Activated CD4-positive, alpha-beta T cell treated with anti-CD3 and anti-CD28 coated beads, Interleukin-2, amount 50 U/mL, for 16 hours (primary cell): ENCODE results near the gene ZBTB47.

Experiments
- DNase-seq: peaks from one replicate; pipeline ENCODE4 v3.0.0-alpha.2; 2020

ZBTB47 gene

DNA sequence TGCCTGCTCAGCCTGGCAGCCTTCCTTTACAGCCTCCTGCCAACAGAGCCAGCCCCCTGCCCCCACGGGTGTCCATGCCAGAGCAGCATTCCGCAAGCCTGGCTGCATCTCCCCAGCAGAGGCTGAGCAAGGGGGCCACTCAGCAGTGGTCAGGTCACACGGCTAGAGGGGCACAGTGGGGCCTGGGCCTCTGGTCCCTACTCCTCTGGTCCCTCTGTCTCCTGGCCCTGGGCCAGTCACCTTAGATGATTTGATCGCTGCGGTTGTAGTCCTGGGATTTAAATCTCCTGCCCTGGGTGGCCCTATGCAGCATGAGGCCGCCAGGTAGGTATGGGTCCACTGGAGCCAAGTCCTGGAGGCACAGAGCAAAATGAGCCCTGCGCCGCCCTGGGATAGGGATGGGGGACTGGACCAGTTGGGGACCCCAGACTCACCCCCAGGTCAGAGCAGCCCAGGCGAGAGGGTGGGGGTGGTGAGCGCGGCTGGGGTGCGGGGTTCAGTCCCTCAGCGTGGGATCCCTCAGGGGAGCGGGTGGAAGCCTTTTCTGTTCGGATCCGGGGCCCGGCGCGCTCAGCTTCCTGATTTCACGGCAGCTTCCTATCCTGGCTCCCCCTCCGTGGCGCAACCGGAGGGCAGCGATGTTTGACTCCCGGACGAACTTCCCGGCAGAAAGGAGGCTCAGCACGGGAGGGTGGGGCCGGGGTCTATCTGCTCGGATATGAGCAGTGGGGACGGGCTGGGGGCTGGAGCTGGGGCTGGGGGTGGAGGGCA lies at the start of gene ZBTB47:
Gene ZBTB47 (plus strand): TSS at position 138 of the 771 bp plus-strand sequence. CDS start 4,659 bp downstream, outside the sequence.
- DNase-seq = no peak

DNA sequence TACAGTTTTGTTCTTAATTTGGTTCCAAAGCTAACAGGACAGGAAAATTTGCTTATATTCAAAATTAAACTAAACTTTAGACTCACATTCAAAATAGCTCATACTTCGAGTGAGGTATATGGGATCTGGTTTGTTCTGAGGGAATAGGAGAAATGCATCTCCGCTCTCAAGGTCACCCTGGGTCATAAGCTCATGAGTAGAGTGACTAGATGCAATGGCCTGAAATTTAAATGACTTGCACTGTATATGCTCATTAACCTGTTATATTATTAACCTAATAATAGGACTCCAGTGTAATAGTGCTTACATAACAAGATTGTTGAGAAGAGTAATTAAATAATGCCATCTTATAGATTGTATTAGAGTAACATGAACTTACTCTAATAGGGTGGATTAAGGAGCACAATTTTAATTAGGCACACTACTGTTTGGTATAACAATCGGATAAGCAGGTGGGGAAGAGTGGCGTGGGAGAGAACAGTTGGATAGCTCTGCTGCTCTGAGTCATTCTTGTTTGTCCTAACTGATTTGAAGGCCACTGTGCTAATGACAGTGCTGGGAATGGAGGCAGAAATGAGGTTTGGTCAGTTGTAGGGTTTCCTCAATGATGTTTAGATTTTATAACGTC lies 47.8 kb upstream of the ZBTB47 start:
- DNase-seq = no peak

DNA sequence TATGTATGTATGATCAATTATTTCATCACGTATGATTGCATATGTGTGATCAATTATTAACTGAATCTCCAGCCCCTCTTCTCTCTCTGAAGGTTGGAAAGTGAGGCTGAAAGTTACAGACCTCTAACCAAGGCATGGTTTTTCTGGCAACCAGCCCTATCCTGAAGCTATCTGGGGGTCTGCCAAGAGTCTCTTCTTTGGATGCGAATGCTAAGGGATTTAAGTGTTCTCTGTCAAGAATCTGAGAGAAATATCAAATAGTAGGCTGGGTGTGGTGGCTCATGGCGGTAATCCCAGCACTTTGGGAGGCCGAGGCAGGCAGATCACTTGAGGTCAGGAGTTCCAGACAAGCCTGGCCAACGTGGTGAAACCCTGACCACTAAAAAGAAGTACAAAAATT lies 44.9 kb upstream of the ZBTB47 start:
- DNase-seq = no peak

DNA sequence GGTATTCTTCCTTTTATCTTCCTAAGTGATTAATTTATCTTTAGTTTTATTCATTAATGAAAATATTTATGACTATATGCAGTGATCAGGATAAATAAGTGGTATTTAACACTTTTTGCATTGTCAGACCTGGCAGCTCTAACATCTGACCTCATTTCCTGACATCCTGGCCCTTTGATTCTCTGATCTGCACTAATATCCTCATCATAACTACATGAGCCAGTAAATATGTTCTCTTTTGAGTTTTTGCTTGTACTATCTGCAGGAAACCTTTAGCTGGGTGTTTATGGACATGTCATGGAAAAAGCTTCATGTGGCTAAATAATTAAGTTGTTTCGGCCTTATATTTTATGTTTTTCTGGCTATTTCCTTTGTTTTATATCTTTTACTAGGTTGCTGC lies 42.5 kb upstream of the ZBTB47 start:
- DNase-seq = no peak

DNA sequence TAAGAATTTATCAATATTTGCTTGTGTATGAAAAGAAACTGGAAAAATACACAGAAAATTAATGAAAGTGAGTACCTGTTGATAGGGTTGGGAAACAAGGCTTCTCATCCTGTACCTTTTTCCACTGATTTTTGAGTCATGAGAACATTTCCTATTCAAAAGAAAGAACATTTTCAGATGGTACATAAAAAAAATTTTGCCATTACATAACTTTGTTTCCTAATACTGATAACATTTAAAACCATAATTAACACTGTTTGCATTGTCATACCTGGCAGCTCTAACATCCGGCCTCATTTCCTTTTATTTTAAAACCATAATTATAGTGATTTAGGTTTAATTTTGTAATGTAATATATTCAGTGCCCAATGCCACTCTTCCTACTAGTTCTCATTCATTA lies 41.3 kb upstream of the ZBTB47 start:
- DNase-seq = no peak

DNA sequence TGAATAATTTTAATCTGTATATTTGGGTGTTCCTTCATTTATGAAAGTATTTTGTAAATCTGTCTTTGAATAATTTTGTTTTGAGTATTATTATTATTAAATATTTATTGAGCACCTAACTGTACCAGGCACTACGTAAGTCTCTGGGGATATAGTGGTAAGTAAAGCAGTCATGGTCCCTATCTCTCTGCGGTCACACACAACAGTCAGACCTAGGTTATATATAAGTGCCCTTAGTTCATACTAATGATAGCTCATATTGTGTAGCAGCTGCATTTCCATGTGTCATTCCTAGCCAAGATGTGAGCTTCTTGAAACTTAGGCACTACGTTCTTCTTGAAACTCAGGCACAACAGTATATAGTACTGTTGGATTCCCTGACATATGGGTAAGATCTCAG lies 40.6 kb upstream of the ZBTB47 start:
- no peak for DNase-seq

DNA sequence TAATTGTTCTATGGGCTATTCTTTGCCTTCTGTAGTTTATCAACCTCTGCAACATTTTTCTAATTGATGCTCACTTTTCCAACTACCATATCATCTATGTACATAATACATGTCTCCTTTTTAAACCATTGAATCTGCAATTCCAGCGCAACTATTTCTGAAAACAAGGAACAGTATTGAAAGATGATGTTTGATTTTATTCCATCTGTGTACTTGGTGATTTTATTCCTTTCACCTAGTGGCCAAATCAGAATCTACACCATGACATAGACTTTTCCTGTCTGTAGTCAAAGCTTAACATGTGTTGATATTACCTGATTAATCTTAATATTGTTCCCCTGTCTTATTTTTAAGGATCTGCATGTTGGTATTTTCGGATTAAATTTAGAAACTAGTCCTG lies 40.0 kb upstream of the ZBTB47 start:
- no peak for DNase-seq

GRCh38 chr3:42631620-42632019 lies 21.9 kb upstream of the ZBTB47 start:
- no peak for DNase-seq

GRCh38 chr3:42632146-42632545 lies 21.4 kb upstream of the ZBTB47 start:
- no peak for DNase-seq

DNA sequence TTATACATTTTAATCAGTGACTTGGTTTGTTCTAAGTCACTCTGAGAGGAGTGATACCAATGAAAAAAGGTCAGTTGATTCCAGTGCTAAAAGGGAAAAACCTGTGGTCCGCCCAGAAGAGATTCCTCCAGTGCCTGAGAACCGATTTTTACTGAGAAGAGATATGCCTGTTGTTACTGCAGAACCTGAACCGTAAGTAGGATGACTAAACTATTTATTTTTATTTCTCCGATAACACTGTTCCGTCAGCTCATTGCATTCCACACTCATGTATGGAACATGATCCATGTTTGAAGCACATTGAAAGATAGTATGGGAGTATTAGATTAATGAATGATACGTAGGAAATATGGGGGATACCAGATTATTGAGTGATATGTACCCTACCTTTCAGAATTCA lies 20.0 kb upstream of the ZBTB47 start:
- DNase-seq = no peak

DNA sequence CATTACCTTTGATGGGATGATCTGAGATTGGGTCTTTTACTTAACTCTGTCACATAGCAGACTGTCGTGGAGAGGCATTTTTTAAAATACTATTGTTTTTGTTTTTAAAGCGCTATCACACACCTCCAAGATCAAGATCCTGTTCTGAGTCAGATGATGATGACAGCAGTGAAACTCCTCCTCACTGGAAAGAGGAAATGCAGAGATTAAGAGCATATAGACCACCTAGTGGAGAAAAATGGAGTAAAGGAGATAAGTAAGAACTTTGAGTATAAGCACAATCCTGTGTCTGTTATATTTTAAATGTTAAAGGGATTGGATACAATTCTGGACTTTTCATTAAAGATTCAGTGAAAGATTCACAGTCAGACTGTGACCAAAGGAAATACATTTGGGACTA lies 18.4 kb upstream of the ZBTB47 start:
- peak; percentile 74 for DNase-seq

DNA sequence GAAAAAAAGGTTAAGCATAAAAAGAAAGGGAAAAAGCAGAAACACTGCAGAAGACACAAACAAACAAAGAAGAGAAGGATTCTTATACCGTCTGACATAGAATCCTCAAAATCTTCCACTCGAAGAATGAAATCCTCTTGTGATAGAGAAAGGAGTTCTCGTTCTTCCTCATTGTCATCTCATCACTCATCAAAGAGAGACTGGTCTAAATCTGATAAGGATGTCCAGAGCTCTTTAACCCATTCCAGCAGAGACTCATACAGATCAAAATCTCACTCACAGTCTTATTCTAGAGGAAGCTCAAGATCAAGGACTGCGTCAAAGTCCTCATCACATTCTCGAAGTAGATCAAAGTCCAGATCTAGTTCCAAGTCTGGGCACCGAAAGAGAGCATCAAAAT lies 16.5 kb upstream of the ZBTB47 start:
- no peak for DNase-seq

DNA sequence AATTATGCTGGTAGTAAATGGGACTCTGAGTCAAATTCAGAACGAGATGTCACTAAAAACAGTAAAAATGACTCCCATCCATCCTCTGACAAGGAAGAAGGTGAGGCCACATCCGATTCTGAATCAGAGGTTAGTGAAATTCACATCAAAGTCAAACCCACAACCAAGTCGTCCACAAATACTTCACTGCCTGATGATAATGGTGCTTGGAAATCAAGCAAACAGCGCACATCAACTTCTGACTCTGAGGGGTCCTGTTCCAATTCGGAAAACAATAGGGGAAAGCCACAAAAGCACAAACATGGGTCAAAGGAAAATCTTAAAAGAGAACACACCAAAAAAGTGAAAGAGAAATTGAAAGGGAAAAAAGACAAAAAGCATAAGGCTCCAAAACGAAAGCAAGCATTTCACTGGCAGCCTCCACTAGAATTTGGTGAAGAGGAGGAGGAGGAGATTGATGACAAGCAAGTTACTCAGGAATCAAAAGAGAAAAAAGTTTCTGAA lies 15.1 kb upstream of the ZBTB47 start:
- DNase-seq = peak; percentile 91

- no peak for DNase-seq
Measured at GRCh38 chr3:42639192-42639591, 14.3 kb upstream of the ZBTB47 start.

DNA sequence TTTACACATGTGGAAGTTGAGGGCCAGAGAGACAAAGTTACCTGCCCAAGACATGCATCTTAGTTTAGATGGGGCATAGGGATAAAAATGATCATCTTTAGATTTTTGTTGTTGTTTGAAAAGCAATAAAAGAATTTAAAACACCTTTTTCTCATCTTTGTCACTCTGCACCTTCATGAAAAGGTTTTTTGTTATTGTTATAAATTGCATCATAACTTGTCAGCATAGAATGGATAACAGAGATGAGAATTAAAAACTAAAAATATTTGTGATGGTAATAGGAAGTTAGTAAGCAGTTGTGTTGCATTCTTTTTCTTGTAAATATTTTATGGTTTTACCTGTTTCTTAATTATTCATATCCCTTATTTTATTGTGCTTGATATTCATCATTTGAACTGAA lies 13.4 kb upstream of the ZBTB47 start:
- DNase-seq = no peak

DNA sequence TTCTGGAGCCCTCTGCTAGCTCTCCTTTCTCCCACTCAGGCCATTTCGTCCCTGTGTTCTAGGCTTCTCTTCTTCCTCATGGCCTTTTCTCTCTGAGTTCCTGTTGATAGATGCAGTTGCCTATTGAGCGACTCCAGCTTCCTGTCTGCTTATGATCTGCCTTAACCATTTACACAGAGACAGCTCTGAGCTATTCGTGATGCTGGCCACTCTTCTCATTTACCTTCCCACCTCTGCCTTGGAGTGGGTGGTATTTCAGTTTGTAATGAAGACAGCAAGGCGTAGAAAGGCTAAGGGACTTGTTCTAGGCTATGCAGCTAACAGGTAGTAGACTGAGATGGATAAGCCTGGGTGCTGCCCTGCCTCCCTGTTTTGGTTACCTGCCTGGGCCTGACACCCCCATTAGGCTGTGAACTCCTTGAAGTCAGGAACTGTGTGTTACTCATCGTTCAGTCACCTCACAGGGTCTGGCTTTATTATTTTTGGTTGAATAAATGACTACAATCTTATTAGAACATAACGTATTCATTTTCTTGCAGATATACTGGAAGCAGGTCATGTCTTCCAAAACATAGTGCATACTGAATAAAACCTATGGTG lies 12.6 kb upstream of the ZBTB47 start:
- no peak for DNase-seq

GRCh38 chr3:42647821-42648459 lies 5.6 kb upstream of the ZBTB47 start:
- DNase-seq = no peak

GRCh38 chr3:42649006-42649405 lies 4.5 kb upstream of the ZBTB47 start:
- no peak for DNase-seq

- DNase-seq = no peak
Measured at GRCh38 chr3:42649783-42650182, 3.7 kb upstream of the ZBTB47 start.

DNA sequence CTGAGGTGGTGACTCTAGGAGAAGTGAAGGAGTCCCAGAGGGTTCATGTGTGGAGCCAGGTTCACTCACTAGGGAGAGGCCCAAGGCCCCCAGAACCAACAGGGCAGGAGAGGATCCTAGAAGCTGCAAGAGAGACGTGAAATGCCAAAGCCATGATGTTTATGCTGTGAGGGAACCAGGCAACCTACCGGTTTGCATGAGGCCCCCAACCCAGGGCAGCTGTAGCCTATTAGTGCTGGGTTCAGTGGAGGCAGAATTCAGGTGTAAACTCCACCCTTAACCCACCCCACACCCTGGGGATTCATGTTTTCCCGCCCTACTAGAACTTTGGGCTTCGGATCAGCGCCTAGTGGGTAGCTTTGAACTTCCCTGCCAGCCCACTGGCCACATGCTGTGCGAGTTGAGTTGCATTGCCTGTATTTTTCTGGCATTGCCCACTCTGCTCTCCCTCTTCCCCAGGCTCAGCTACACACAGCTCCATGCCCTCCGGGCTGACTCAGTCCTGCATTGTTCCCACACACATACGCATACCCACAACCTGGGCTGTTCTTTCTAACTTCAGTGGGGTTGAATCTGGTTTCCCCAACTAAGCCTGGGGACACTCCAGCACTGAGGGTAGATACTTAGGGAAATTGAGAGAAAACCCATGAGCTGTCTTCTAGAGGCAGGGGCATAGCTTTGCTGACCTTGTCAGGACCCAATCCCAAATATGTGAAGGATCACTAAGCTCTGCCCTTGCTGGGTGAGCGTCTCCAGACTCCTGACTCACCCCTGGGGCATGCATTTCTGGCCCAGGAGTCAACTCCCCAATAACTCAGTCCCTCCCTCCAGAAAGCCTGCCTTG lies 2.0 kb upstream of the ZBTB47 start:
- no peak for DNase-seq

- DNase-seq = no peak
Measured at GRCh38 chr3:42652251-42652610, 1.3 kb upstream of the ZBTB47 start.

DNA sequence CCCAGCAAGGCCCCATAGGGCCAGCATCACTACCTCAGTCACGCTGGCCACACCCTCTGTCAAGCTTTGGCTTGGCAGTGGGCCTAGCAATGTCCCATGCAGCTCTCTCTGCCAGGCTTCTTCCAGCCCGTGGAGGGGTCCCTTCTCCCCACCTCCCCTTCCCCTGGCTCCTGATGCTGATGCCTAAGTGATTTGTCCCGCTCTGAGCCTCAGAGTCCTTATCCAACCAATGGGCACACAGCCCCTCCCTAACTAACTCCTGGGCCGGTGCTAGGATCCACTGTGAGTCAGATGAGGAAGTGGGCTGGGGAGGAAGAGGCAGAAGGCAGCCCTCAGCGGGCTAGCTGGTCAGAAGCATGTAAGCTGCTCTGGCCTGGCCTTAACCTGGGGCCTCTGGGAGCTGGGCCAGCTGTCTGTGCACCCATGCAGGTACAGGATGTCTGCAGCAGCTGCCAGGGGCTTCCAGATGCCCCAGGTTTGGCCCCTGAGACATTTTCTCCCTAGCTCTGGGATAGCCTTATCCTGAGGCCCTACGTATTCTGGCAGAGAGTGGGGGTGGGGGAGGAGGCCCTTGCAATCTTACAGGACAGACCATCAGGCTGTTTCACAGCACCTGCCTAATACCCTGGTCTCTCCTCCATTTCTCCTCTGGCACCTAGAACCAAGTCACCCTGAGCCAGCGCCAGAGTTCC lies 740 bp upstream of the ZBTB47 start:
- DNase-seq = no peak

- no peak for DNase-seq
Measured at GRCh38 chr3:42653303-42653559, 266 bp upstream of the ZBTB47 start.
